Type B pancreatic cell (in vitro differentiated cells): ENCODE results near the gene C1QA. TPM values are rescaled to one million over a fixed set of nuclear protein-coding genes. Genes with fewer than 3 reads are reported as not detected.

Experiments
- DNase-seq: peaks from one replicate; pipeline ENCODE4 v3.0.0; 2021; ENCODE audit warnings: mixed read lengths; ENCODE audit not compliant: unreplicated experiment; ENCODE audit errors: extremely low spot score
- H3K27ac Mint-ChIP-seq: 2 replicates; pipeline ENCODE4 v1.8.0; 2021; ENCODE audit warnings: mild to moderate bottlenecking, mixed read lengths
- H3K27me3 Mint-ChIP-seq: 2 replicates; pipeline ENCODE4 v1.8.0; 2021; ENCODE audit warnings: mixed read lengths
- H3K36me3 Mint-ChIP-seq: 2 replicates; pipeline ENCODE4 v1.8.0; 2021; ENCODE audit warnings: mixed read lengths
- H3K4me1 Mint-ChIP-seq: one replicate; pipeline ENCODE4 v1.8.0; 2021; ENCODE audit warnings: mixed read lengths; ENCODE audit not compliant: unreplicated experiment
- H3K4me3 Mint-ChIP-seq: 2 replicates; pipeline ENCODE4 v1.8.0; 2021; ENCODE audit warnings: mild to moderate bottlenecking, mixed read lengths
- H3K9me3 Mint-ChIP-seq: 2 replicates; pipeline ENCODE4 v1.8.0; 2021; ENCODE audit warnings: mixed read lengths
- CTCF ChIP-seq: fragments of 200-600 bp; sonication (generic); conservative IDR thresholded peaks from 2 replicates; pipeline ENCODE4 v1.5.0; 2021; ENCODE audit warnings: antibody characterized with exemption, mild to moderate bottlenecking
- total RNA-seq: library from RNA; stranded (reverse); gene quantifications from 2 replicates; pipeline ENCODE4 v1.2.1, GENCODE V29; 2021; ENCODE audit warnings: low replicate concordance

C1QA gene
- total RNA-seq, 1 donor from 2014 or later: not detected

GRCh38 chr1:22658385-22659163 is 22.1 kb downstream of the C1QA start:
- TF ChIP-seq CTCF: peak; percentile 43
- Mint-ChIP-seq H3K27ac (no peak overlapping the region), H3K36me3 (no peaks in the 10 kb centered on the region), H3K4me3 (no peak overlapping the region), H3K4me1 (no peaks in the 10 kb centered on the region), H3K27me3 (peaks cover 52% of the 10 kb centered on the region), H3K9me3 (no peaks in the 10 kb centered on the region)
- DNase-seq: no peak

GRCh38 chr1:22660716-22661241 is 24.4 kb downstream of the C1QA start:
- Mint-ChIP-seq H3K9me3 (no peaks in the 10 kb centered on the region), H3K27me3 (peaks cover 38% of the 10 kb centered on the region), H3K4me3 (no peak overlapping the region), H3K27ac (no peak overlapping the region), H3K36me3 (no peaks in the 10 kb centered on the region), H3K4me1 (no peaks in the 10 kb centered on the region)
- no peak for DNase-seq
- TF ChIP-seq CTCF: no peak

GRCh38 chr1:22661880-22662279 is 25.5 kb downstream of the C1QA start:
- Mint-ChIP-seq H3K36me3 (no peaks in the 10 kb centered on the region), H3K27me3 (peaks cover 30% of the 10 kb centered on the region), H3K4me3 (no peak overlapping the region), H3K27ac (no peak overlapping the region), H3K9me3 (no peaks in the 10 kb centered on the region), H3K4me1 (no peaks in the 10 kb centered on the region)
- no peak for TF ChIP-seq CTCF
- DNase-seq: no peak

GRCh38 chr1:22662318-22662717 is 25.9 kb downstream of the C1QA start:
- no peak for TF ChIP-seq CTCF
- H3K36me3 Mint-ChIP-seq: no peaks in the 10 kb centered on the region
- peaks cover 27% of the 10 kb centered on the region for H3K27me3 Mint-ChIP-seq
- no peak overlapping the region for H3K27ac Mint-ChIP-seq
- H3K4me1 Mint-ChIP-seq: no peaks in the 10 kb centered on the region
- H3K4me3 Mint-ChIP-seq: no peak overlapping the region
- no peaks in the 10 kb centered on the region for H3K9me3 Mint-ChIP-seq
- no peak for DNase-seq

GRCh38 chr1:22662986-22663408 is 26.6 kb downstream of the C1QA start:
- peaks cover 21% of the 10 kb centered on the region for H3K27me3 Mint-ChIP-seq

More at GRCh38 chr1:22662986-22663408, 26.6 kb downstream of the C1QA start:
- Mint-ChIP-seq H3K9me3 (no peaks in the 10 kb centered on the region), H3K4me1 (no peaks in the 10 kb centered on the region), H3K36me3 (no peaks in the 10 kb centered on the region), H3K27ac (no peak overlapping the region), H3K4me3 (no peak overlapping the region)
- DNase-seq: no peak
- no peak for TF ChIP-seq CTCF
